GM21619 (cell line): ENCODE data around the gene ZNF524.
A peak's percentile ranks its signal among the peaks of the same experiment; 100 is the strongest.
"Not testable (repeated sequence)": the region's sequence is repeated elsewhere in the genome, so short reads cannot be mapped to it uniquely, and the experiment has no call there.

ENCODE experiments used
- ATAC-seq: cut with Tn5 transposase; IDR thresholded peaks from one replicate; pipeline ENCODE4 v1.9.1; 2021; ENCODE audit not compliant: unreplicated experiment

ZNF524 gene

GRCh38 chr19:55581145-55581822, 18.8 kb upstream of the ZNF524 start:
- ATAC-seq: no peak

GRCh38 chr19:55581823-55582223, 18.3 kb upstream of the ZNF524 start:
- ATAC-seq: no peak

- ATAC-seq: not testable (repeated sequence)
Observed at GRCh38 chr19:55582284-55582683, 17.8 kb upstream of the ZNF524 start.

GRCh38 chr19:55583897-55584296, 16.2 kb upstream of the ZNF524 start:
- not testable (repeated sequence) for ATAC-seq

- ATAC-seq: no peak
Observed at GRCh38 chr19:55584871-55585270, 15.2 kb upstream of the ZNF524 start.

- no peak for ATAC-seq
Observed at GRCh38 chr19:55585658-55586339, 14.3 kb upstream of the ZNF524 start.

- peak; percentile 92 for ATAC-seq
Observed at GRCh38 chr19:55586976-55587668, 13.0 kb upstream of the ZNF524 start.

GRCh38 chr19:55588738-55589137, 11.3 kb upstream of the ZNF524 start:
- ATAC-seq: no peak

- no peak for ATAC-seq
Observed at GRCh38 chr19:55590109-55590508, 10.0 kb upstream of the ZNF524 start.

- no peak for ATAC-seq
Observed at GRCh38 chr19:55590617-55591016, 9.5 kb upstream of the ZNF524 start.

GRCh38 chr19:55591555-55591954, 8.5 kb upstream of the ZNF524 start:
- ATAC-seq: no peak

GRCh38 chr19:55592391-55593090, 7.5 kb upstream of the ZNF524 start:
- ATAC-seq: no peak

GRCh38 chr19:55593096-55593772, 6.9 kb upstream of the ZNF524 start:
- no peak for ATAC-seq

GRCh38 chr19:55594996-55595545, 5.0 kb upstream of the ZNF524 start:
- no peak for ATAC-seq

GRCh38 chr19:55596304-55596703, 3.8 kb upstream of the ZNF524 start:
- no peak for ATAC-seq

- ATAC-seq: no peak
Observed at GRCh38 chr19:55597501-55597921, 2.6 kb upstream of the ZNF524 start.

GRCh38 chr19:55598034-55598433, 2.1 kb upstream of the ZNF524 start:
- ATAC-seq: no peak

GRCh38 chr19:55598719-55599467, 1.2 kb upstream of the ZNF524 start:
- peak; percentile 47 for ATAC-seq

- ATAC-seq: peak; percentile 45
Observed at GRCh38 chr19:55599468-55599841, 633 bp upstream of the ZNF524 start, which contains the start of gene FIZ1. TSS of gene FIZ1 (minus strand) at chr19:55599517. CDS start at chr19:55597865, 1,652 bp downstream.

GRCh38 chr19:55600662-55601028, 557 bp downstream of the ZNF524 start:
- no peak for ATAC-seq
